Kidney (tissue), 14 donors: ENCODE results near the gene MYL7. TPM values are rescaled to one million over a fixed set of nuclear protein-coding genes. Genes with fewer than 3 reads are reported as not detected.

Experiments
- DNase-seq, 5 donors: peaks; one replicate each; pipeline ENCODE4 v3.0.0-alpha.2; 2013 to 2020
- FAIRE-seq: peaks from 2 replicates; lab custom pipeline; 2012; peaks lifted over from hg19 to GRCh38; lab: Jason Lieb, UNC
- H3K27ac ChIP-seq, 2 donors: one replicate each; pipeline ENCODE4 v1.7.0; 2013; ENCODE audit warnings: low read depth in 2 of 2, low read length in 2 of 2, inconsistent platforms in 1 of 2
- H3K27me3 ChIP-seq: one replicate; pipeline ENCODE4 v1.7.1; 2013; ENCODE audit warnings: low read length, inconsistent platforms; ENCODE audit not compliant: control insufficient read depth, insufficient read depth
- H3K36me3 ChIP-seq, 3 donors: one replicate each; pipeline versions ENCODE4 v1.7.0 to v1.7.1; 2013; ENCODE audit warnings: low read length in 3 of 3, control low read depth in 1 of 3, inconsistent platforms in 1 of 3; ENCODE audit not compliant: insufficient read depth in 3 of 3, control insufficient read depth in 2 of 3
- H3K4me1 ChIP-seq, 3 donors: one replicate each; pipeline versions ENCODE4 v1.7.0 to v1.7.1; 2013; ENCODE audit warnings: low read length in 3 of 3, inconsistent platforms in 1 of 3, low read depth in 1 of 3; ENCODE audit not compliant: control insufficient read depth in 2 of 3, insufficient read depth in 2 of 3
- H3K4me3 ChIP-seq, 3 donors: one replicate each; pipeline versions ENCODE4 v1.7.0 to v1.8.1; 2013; ENCODE audit warnings: low read length in 3 of 3, control low read depth in 1 of 3, inconsistent platforms in 1 of 3
- H3K9ac ChIP-seq, 3 donors: one replicate each; pipeline versions ENCODE4 v1.7.0 to v1.7.1; 2013; ENCODE audit warnings: low read length in 3 of 3, control low read depth in 1 of 3, inconsistent platforms in 1 of 3
- H3K9me3 ChIP-seq, 3 donors: one replicate each; pipeline versions ENCODE4 v1.7.0 to v1.7.1; 2013; ENCODE audit warnings: low read length in 3 of 3, control low read depth in 1 of 3, inconsistent platforms in 1 of 3; ENCODE audit not compliant: control insufficient read depth in 2 of 3, insufficient read depth in 1 of 3
- intact Hi-C: fragments of 100-400 bp; cut with DNase I; formaldehyde crosslinking; loops from one replicate; pipeline ENCODE4 v1.11.1; 2022
- polyA plus RNA-seq: library from polyadenylated mRNA; stranded (reverse); fragments of 350-450 nt; fragmentation: Illumina TruSeq; extraction: RNeasy Lipid Tissue Mini Kit (QIAGEN cat#74804); gene quantifications from one replicate; pipeline ENCODE4 v1.2.3, GENCODE V29; 2014; ENCODE audit warnings: low read depth, low replicate concordance; ENCODE audit not compliant: insufficient read depth
- total RNA-seq: library from RNA; stranded (reverse); fragmentation: NEBNext Ultra II Directional; extraction: Animal tissue kit (Norgen Biotek cat#: 25700); gene quantifications from one replicate; pipeline ENCODE4 v1.2.1, GENCODE V29; 2021
- TF ChIP-seq, protein P1 (sequence below): IDR thresholded peaks from 3 replicates; pipeline ENCODE4 v1.5.1; 2012; ENCODE audit warnings: mild to moderate bottlenecking, moderate library complexity, borderline replicate concordance; ENCODE audit not compliant: insufficient read depth; ENCODE audit errors: extremely low read depth
- donor health status: control.
- donor health status: control.
- donor health status: control.
- donor health status: control.
- donor health status: control.
- donor health status: DM: yes; HTN: yes; CAD: no.
- donor health status: Normal renal cell carcinoma (clear cell type).

The MYL7 gene
- total and polyA plus RNA-seq, 2 donors from 2014 or later = not detected

- H3K9me3 ChIP-seq = no peaks in the 10 kb centered on the region
- H3K4me1 ChIP-seq = peaks cover 0 to 2% (median 0%) of the 10 kb centered on the region in 3 donors
- no peak overlapping the region for H3K9ac ChIP-seq
- TF ChIP-seq, protein P1, sequence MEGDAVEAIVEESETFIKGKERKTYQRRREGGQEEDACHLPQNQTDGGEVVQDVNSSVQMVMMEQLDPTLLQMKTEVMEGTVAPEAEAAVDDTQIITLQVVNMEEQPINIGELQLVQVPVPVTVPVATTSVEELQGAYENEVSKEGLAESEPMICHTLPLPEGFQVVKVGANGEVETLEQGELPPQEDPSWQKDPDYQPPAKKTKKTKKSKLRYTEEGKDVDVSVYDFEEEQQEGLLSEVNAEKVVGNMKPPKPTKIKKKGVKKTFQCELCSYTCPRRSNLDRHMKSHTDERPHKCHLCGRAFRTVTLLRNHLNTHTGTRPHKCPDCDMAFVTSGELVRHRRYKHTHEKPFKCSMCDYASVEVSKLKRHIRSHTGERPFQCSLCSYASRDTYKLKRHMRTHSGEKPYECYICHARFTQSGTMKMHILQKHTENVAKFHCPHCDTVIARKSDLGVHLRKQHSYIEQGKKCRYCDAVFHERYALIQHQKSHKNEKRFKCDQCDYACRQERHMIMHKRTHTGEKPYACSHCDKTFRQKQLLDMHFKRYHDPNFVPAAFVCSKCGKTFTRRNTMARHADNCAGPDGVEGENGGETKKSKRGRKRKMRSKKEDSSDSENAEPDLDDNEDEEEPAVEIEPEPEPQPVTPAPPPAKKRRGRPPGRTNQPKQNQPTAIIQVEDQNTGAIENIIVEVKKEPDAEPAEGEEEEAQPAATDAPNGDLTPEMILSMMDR = no peak
- no peaks in the 10 kb centered on the region for H3K27me3 ChIP-seq
- peak in 1 of 5 donors; percentile 73 for DNase-seq
- FAIRE-seq = no peak
- intact Hi-C loops = no loop called here
- H3K27ac ChIP-seq = no peak overlapping the region
- no peak overlapping the region for H3K4me3 ChIP-seq
- no peaks in the 10 kb centered on the region for H3K36me3 ChIP-seq
Measured at GRCh38 chr7:44107961-44108767, 33.0 kb downstream of the MYL7 start.

GRCh38 chr7:44107116-44107960, 33.8 kb downstream of the MYL7 start:
- Histone ChIP-seq H3K4me1 (peaks cover 0 to 5% (median 5%) of the 10 kb centered on the region in 3 donors), H3K4me3 (no peak overlapping the region), H3K27ac (no peak overlapping the region), H3K9ac (peak overlapping the region in 1 of 3 donors; percentile 24), H3K9me3 (no peaks in the 10 kb centered on the region), H3K27me3 (no peaks in the 10 kb centered on the region), H3K36me3 (no peaks in the 10 kb centered on the region)
- FAIRE-seq (no peak), DNase-seq (peak in 1 of 5 donors; percentile 66)
- TF ChIP-seq, protein P1 = no peak
- intact Hi-C loops = no loop called here

- Histone ChIP-seq H3K9me3 (no peaks in the 10 kb centered on the region), H3K36me3 (no peaks in the 10 kb centered on the region), H3K4me3 (no peak overlapping the region), H3K4me1 (peaks cover 0 to 5% (median 5%) of the 10 kb centered on the region in 3 donors), H3K27ac (no peak overlapping the region), H3K9ac (no peak overlapping the region), H3K27me3 (no peaks in the 10 kb centered on the region)
- FAIRE-seq (no peak), DNase-seq (peak in 1 of 5 donors; percentile 56)
- intact Hi-C loops = no loop called here
- TF ChIP-seq, protein P1 = no peak
Measured at GRCh38 chr7:44106311-44107065, 34.6 kb downstream of the MYL7 start.
